Measurements from ENCODE around the gene ZKSCAN7. TPM values are rescaled to one million over a fixed set of nuclear protein-coding genes. Genes with fewer than 3 reads are reported as not detected.
"Not testable (repeated sequence)": the region's sequence is repeated elsewhere in the genome, so short reads cannot be mapped to it uniquely, and the experiment has no call there.

ZKSCAN7 gene
- total RNA-seq, 2 donors from 2014 or later: 1.1 TPM

GRCh38 chr3:44562147-44562546, 7.2 kb downstream of the ZKSCAN7 start:
- intact Hi-C loops (cut with DNase I, micrococcal nuclease): no loop called here
- DNase-seq (no peak), ATAC-seq (no peak)

- ATAC-seq (no peak), DNase-seq (no peak)
- intact Hi-C loops (cut with DNase I, micrococcal nuclease): no loop called here
These were observed 13.6 kb downstream of the ZKSCAN7 start for GRCh38 chr3:44568561-44568960.

GRCh38 chr3:44571024-44571423, 16.0 kb downstream of the ZKSCAN7 start:
- DNase-seq (no peak), ATAC-seq (no peak)
- intact Hi-C loops (cut with DNase I, micrococcal nuclease): no loop called here

GRCh38 chr3:44576613-44577012, 21.6 kb downstream of the ZKSCAN7 start:
- ATAC-seq: no peak
- DNase-seq: no peak
- intact Hi-C loops (cut with DNase I, micrococcal nuclease): no loop called here

GRCh38 chr3:44577354-44577952, 22.5 kb downstream of the ZKSCAN7 start:
- ATAC-seq; DNase-seq; intact Hi-C loops (cut with DNase I, micrococcal nuclease): not testable (repeated sequence)

GRCh38 chr3:44578316-44578715, 23.3 kb downstream of the ZKSCAN7 start:
- intact Hi-C loops (cut with DNase I, micrococcal nuclease); ATAC-seq; DNase-seq: not testable (repeated sequence)

- DNase-seq; intact Hi-C loops (cut with DNase I, micrococcal nuclease); ATAC-seq: not testable (repeated sequence)
These were observed 24.0 kb downstream of the ZKSCAN7 start for GRCh38 chr3:44578924-44579515.

GRCh38 chr3:44579749-44580148, 24.8 kb downstream of the ZKSCAN7 start:
- intact Hi-C loops (cut with DNase I, micrococcal nuclease); ATAC-seq; DNase-seq: not testable (repeated sequence)

GRCh38 chr3:44580971-44581370, 26.0 kb downstream of the ZKSCAN7 start:
- ATAC-seq; intact Hi-C loops (cut with DNase I, micrococcal nuclease); DNase-seq: not testable (repeated sequence)

- intact Hi-C loops (cut with DNase I, micrococcal nuclease): no loop called here
- peak; percentile 70 for ATAC-seq
- peak; percentile 27 to 48 for DNase-seq
These were observed 29.9 kb downstream of the ZKSCAN7 start, which contains the start of gene ZNF660 for GRCh38 chr3:44584646-44585501. ZNF660 (plus strand) TSS chr3:44584964; CDS start chr3:44594194, 9,230 bp downstream.

GRCh38 chr3:44596621-44597020, 41.6 kb downstream of the ZKSCAN7 start:
- ATAC-seq (no peak), DNase-seq (no peak)
- intact Hi-C loops (cut with DNase I, micrococcal nuclease): no loop called here

- ATAC-seq (no peak), DNase-seq (no peak)
- intact Hi-C loops (cut with DNase I, micrococcal nuclease): no loop called here
These were observed 46.8 kb downstream of the ZKSCAN7 start for GRCh38 chr3:44601749-44602148.

- ATAC-seq: no peak
- intact Hi-C loops (cut with DNase I, micrococcal nuclease): no loop called here
These were observed 57.7 kb downstream of the ZKSCAN7 start for GRCh38 chr3:44612678-44613077.

More at GRCh38 chr3:44612678-44613077, 57.7 kb downstream of the ZKSCAN7 start:
- no peak for DNase-seq

Other genes starting within 250 kb of the ZKSCAN7 start
- 10 to 100 TPM; 19.4 to 22.2 TPM for gene TCAIM, start 216.4 kb upstream of the ZKSCAN7 start, total RNA-seq
- gene ZNF445, start 77.5 kb upstream of the ZKSCAN7 start, total RNA-seq: 10 to 100 TPM; 13.4 to 14.7 TPM
- gene ZNF660, start 29.8 kb downstream of the ZKSCAN7 start, total RNA-seq: 1 to 10 TPM; 1.2 to 1.5 TPM
- gene ZNF197, start 69.8 kb downstream of the ZKSCAN7 start, total RNA-seq: 10 to 100 TPM; 10.1 to 12.5 TPM
- 1 to 10 TPM; 7.0 to 7.1 TPM for gene ZNF35, start 93.5 kb downstream of the ZKSCAN7 start, total RNA-seq
- gene ZNF502, start 157.5 kb downstream of the ZKSCAN7 start, total RNA-seq: 1 to 10 TPM; 2.2 to 3.1 TPM
- 1 to 10 TPM; 1.3 to 2.6 TPM for gene ZNF501, start 174.4 kb downstream of the ZKSCAN7 start, total RNA-seq
- gene KIAA1143, start 206.4 kb downstream of the ZKSCAN7 start, total RNA-seq: 10 to 100 TPM; 14.4 to 16.0 TPM
- 1 to 10 TPM; 2.6 to 4.2 TPM for gene KIF15, start 206.6 kb downstream of the ZKSCAN7 start, total RNA-seq